Panc1 (cell line): ENCODE data around the gene COPZ1.

Experiments used
- POLR2AphosphoS5 ChIP-seq: IDR thresholded peaks from 2 replicates; pipeline ENCODE4 v1.6.1; 2012; ENCODE audit warnings: mild to moderate bottlenecking, low read depth, low read length, moderate library complexity
- SIN3A ChIP-seq: IDR thresholded peaks from 2 replicates; pipeline ENCODE4 v1.6.1; 2012; ENCODE audit warnings: low read depth, mild to moderate bottlenecking, low read length, moderate library complexity, borderline replicate concordance; ENCODE audit not compliant: insufficient read depth
- TF ChIP-seq, protein P1 (sequence below), 2 experiments: IDR thresholded peaks; 2 replicates each; pipeline ENCODE4 v1.6.1; 2011 to 2012; ENCODE audit warnings: low read depth in 2 of 2, control low read depth in 1 of 2, low read length in 1 of 2, mild to moderate bottlenecking in 1 of 2, moderate library complexity in 1 of 2; ENCODE audit not compliant: insufficient read depth in 1 of 2
- TF ChIP-seq, protein P2 (sequence below): fragments of 450-650 bp; IDR thresholded peaks from 2 replicates; pipeline ENCODE4 v1.5.1; 2017; ENCODE audit warnings: mild to moderate bottlenecking

- TF ChIP-seq, protein P1, sequence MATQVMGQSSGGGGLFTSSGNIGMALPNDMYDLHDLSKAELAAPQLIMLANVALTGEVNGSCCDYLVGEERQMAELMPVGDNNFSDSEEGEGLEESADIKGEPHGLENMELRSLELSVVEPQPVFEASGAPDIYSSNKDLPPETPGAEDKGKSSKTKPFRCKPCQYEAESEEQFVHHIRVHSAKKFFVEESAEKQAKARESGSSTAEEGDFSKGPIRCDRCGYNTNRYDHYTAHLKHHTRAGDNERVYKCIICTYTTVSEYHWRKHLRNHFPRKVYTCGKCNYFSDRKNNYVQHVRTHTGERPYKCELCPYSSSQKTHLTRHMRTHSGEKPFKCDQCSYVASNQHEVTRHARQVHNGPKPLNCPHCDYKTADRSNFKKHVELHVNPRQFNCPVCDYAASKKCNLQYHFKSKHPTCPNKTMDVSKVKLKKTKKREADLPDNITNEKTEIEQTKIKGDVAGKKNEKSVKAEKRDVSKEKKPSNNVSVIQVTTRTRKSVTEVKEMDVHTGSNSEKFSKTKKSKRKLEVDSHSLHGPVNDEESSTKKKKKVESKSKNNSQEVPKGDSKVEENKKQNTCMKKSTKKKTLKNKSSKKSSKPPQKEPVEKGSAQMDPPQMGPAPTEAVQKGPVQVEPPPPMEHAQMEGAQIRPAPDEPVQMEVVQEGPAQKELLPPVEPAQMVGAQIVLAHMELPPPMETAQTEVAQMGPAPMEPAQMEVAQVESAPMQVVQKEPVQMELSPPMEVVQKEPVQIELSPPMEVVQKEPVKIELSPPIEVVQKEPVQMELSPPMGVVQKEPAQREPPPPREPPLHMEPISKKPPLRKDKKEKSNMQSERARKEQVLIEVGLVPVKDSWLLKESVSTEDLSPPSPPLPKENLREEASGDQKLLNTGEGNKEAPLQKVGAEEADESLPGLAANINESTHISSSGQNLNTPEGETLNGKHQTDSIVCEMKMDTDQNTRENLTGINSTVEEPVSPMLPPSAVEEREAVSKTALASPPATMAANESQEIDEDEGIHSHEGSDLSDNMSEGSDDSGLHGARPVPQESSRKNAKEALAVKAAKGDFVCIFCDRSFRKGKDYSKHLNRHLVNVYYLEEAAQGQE (IDR thresholded peaks at IDR 0.05; ENCODE audit: insufficient read depth in 1 of 2, low read depth in 2 of 2, low read length in 1 of 2): no peak
- TF ChIP-seq POLR2AphosphoS5: no peak
- TF ChIP-seq, protein P2, sequence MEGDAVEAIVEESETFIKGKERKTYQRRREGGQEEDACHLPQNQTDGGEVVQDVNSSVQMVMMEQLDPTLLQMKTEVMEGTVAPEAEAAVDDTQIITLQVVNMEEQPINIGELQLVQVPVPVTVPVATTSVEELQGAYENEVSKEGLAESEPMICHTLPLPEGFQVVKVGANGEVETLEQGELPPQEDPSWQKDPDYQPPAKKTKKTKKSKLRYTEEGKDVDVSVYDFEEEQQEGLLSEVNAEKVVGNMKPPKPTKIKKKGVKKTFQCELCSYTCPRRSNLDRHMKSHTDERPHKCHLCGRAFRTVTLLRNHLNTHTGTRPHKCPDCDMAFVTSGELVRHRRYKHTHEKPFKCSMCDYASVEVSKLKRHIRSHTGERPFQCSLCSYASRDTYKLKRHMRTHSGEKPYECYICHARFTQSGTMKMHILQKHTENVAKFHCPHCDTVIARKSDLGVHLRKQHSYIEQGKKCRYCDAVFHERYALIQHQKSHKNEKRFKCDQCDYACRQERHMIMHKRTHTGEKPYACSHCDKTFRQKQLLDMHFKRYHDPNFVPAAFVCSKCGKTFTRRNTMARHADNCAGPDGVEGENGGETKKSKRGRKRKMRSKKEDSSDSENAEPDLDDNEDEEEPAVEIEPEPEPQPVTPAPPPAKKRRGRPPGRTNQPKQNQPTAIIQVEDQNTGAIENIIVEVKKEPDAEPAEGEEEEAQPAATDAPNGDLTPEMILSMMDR: no peak
- TF ChIP-seq SIN3A: no peak
Measured at GRCh38 chr12:54301428-54302048, 23.4 kb upstream of the COPZ1 start.
